Endothelial cell of umbilical vein (primary cell): ENCODE data around the gene SLC12A4. TPM values are rescaled to one million over a fixed set of nuclear protein-coding genes. Genes with fewer than 3 reads are reported as not detected.

ENCODE experiments used
- BruUV-seq: library from RNA; stranded (reverse); fragments of 400-500 nt; replicated peaks from 2 replicates; lab custom pipeline; 2021; lab: Mats Ljungman, UMichigan
- CTCF ChIA-PET: fragments of 300-600, 350-600 bp; sonication (Branson Sonifier 250); formaldehyde crosslinking; loops from one replicate; lab custom pipeline; 2021; ENCODE audit warnings: antibody characterized with exemption, inconsistent platforms; lab: Charles Lee
- POLR2A ChIA-PET: fragments of 300-600, 350-600 bp; sonication (Branson Sonifier 250); formaldehyde crosslinking; loops from one replicate; lab custom pipeline; 2021; ENCODE audit warnings: antibody characterized with exemption, inconsistent platforms; lab: Charles Lee
- DNase-seq: peaks from one replicate; pipeline ENCODE4 v3.0.0-alpha.2; 2011; ENCODE audit warnings: low read depth, low spot score
- FAIRE-seq: peaks from 2 replicates; lab custom pipeline; 2011; peaks lifted over from hg19 to GRCh38; lab: Jason Lieb, UNC
- H2AFZ ChIP-seq: 2 replicates; pipeline ENCODE4 v1.6.0; 2012; ENCODE audit warnings: low read depth, low read length, control low read depth, inconsistent platforms
- H3K27ac ChIP-seq: 2 replicates; pipeline ENCODE4 v1.5.1; 2011; ENCODE audit warnings: low read depth, mild to moderate bottlenecking, control low read depth, low read length, moderate library complexity; ENCODE audit not compliant: insufficient read depth
- H3K27me3 ChIP-seq, 2 experiments: 2 replicates each; pipeline versions ENCODE4 v1.6.0 to v1.6.1; 2011; ENCODE audit warnings: low read length in 2 of 2, mixed read lengths in 1 of 2; ENCODE audit not compliant: control insufficient read depth in 2 of 2, insufficient read depth in 2 of 2
- H3K36me3 ChIP-seq, 2 experiments: 2 replicates in 1 of 2; 3 replicates in 1 of 2; pipeline ENCODE4 v1.5.1; 2011; ENCODE audit warnings: low read length in 2 of 2, mild to moderate bottlenecking in 1 of 2, moderate library complexity in 1 of 2; ENCODE audit not compliant: control insufficient read depth in 2 of 2, insufficient read depth in 2 of 2; ENCODE audit errors: extremely low read depth in 1 of 2
- H3K4me1 ChIP-seq: 3 replicates; pipeline ENCODE4 v1.5.1; 2011; ENCODE audit warnings: mild to moderate bottlenecking, low read length; ENCODE audit not compliant: control insufficient read depth, insufficient read depth; ENCODE audit errors: extremely low read depth
- H3K4me2 ChIP-seq: 2 replicates; pipeline ENCODE4 v1.6.1; 2011; ENCODE audit warnings: low read length, control low read depth, mixed read lengths; ENCODE audit not compliant: insufficient read depth
- H3K4me3 ChIP-seq, 3 experiments: fragments of 200-600 bp in 1 of 3; sonication (generic), shearing (Covaris generic) in 1 of 3; replicated peaks in 1 of 3; 2 replicates each; pipeline ENCODE4 v1.5.1; 2011 to 2016; ENCODE audit warnings: control low read depth in 3 of 3, low read length in 3 of 3, mild to moderate bottlenecking in 2 of 3, inconsistent platforms in 1 of 3, low read depth in 1 of 3, moderate library complexity in 1 of 3; ENCODE audit not compliant: insufficient read depth in 1 of 3
- H3K79me2 ChIP-seq: 2 replicates; pipeline ENCODE4 v1.6.0; 2012; ENCODE audit warnings: low read length, inconsistent platforms; ENCODE audit not compliant: control insufficient read depth, insufficient read depth
- H3K9ac ChIP-seq: replicated peaks from 2 replicates; pipeline ENCODE3; 2011; ENCODE audit warnings: low read length, control low read depth; ENCODE audit not compliant: insufficient read depth; ENCODE audit errors: extremely low read depth
- H3K9me1 ChIP-seq: replicated peaks from 3 replicates; pipeline ENCODE4 v1.6.0; 2011; ENCODE audit warnings: mild to moderate bottlenecking, low read length; ENCODE audit not compliant: control insufficient read depth, insufficient read depth; ENCODE audit errors: extremely low read depth
- H3K9me3 ChIP-seq: replicated peaks from 2 replicates; pipeline ENCODE4 v1.5.1; 2012; ENCODE audit warnings: low read length, inconsistent platforms; ENCODE audit not compliant: control insufficient read depth, insufficient read depth
- H4K20me1 ChIP-seq: replicated peaks from 2 replicates; pipeline ENCODE3; 2011; ENCODE audit warnings: mild to moderate bottlenecking, low read length; ENCODE audit not compliant: control insufficient read depth, insufficient read depth; ENCODE audit errors: extremely low read depth
- CTCF ChIP-seq, 2 donors: IDR thresholded peaks; 1 replicate in 1 of 2; 2 replicates in 1 of 2; pipeline ENCODE4 v1.5.1; 2011; ENCODE audit warnings: low read length in 2 of 2, mild to moderate bottlenecking in 2 of 2, moderate library complexity in 2 of 2, control low read depth in 1 of 2, inconsistent platforms in 1 of 2, low read depth in 1 of 2; ENCODE audit not compliant: insufficient read depth in 1 of 2; ENCODE audit errors: extremely low read depth in 1 of 2
- EZH2 ChIP-seq: IDR thresholded peaks from 2 replicates; pipeline ENCODE4 v1.6.1; 2012; ENCODE audit warnings: borderline replicate concordance, low read depth, mild to moderate bottlenecking, moderate library complexity, low read length, inconsistent platforms; ENCODE audit not compliant: severe bottlenecking
- FOS ChIP-seq: IDR thresholded peaks from 2 replicates; pipeline ENCODE4 v1.6.1; 2011; ENCODE audit warnings: mild to moderate bottlenecking, low read length, moderate library complexity, borderline replicate concordance; ENCODE audit not compliant: insufficient read depth
- GATA2 ChIP-seq: IDR thresholded peaks from 2 replicates; pipeline ENCODE4 v1.7.0; 2011; ENCODE audit warnings: low read depth, mild to moderate bottlenecking, moderate library complexity, mixed read lengths, low read length; ENCODE audit not compliant: insufficient read length, insufficient read depth
- JUN ChIP-seq: IDR thresholded peaks from 2 replicates; pipeline ENCODE4 v1.6.1; 2011; ENCODE audit warnings: borderline replicate concordance, low read depth; ENCODE audit not compliant: insufficient read length, insufficient read depth
- MAX ChIP-seq: IDR thresholded peaks from 2 replicates; pipeline ENCODE4 v1.6.1; 2011; ENCODE audit not compliant: insufficient read depth, insufficient read length
- MYC ChIP-seq: IDR thresholded peaks from one replicate; pipeline ENCODE4 v1.6.1; 2011; ENCODE audit warnings: mild to moderate bottlenecking, low read depth, low read length
- POLR2A ChIP-seq: IDR thresholded peaks from 2 replicates; pipeline ENCODE4 v1.6.1; 2012; ENCODE audit warnings: low read depth, mild to moderate bottlenecking, control low read depth, low read length
- POLR2AphosphoS5 ChIP-seq: IDR thresholded peaks from 2 replicates; pipeline ENCODE4 v1.6.1; 2012; ENCODE audit warnings: low read depth, mild to moderate bottlenecking, control low read depth, low read length, moderate library complexity; ENCODE audit not compliant: insufficient read depth
- dilution Hi-C: fragments of 300-500 bp; cut with MboI; formaldehyde crosslinking; loops from one replicate; pipeline ENCODE4 v1.15.0; 2019; ENCODE audit warnings: low sequenced_read_pairs; ENCODE audit not compliant: extremely low pct_ligation_motif_present
- intact Hi-C: fragments of 100-400 bp; cut with micrococcal nuclease; formaldehyde crosslinking; loops from one replicate; pipeline ENCODE4 v1.10.0; 2022
- polyA plus RNA-seq, 4 experiments: library from polyadenylated mRNA; depleted of rRNA in 3 of 4; stranded (reverse) in 3 of 4; unstranded in 1 of 4; fragments of >200 nt; gene quantifications; 2 replicates each; pipeline versions ENCODE4 v1.2.1 to v1.2.3, GENCODE V29; 2011 to 2012; ENCODE audit warnings: missing spikeins in 1 of 4
- total RNA-seq: library from RNA; stranded (reverse); gene quantifications from 2 replicates; pipeline ENCODE4 v1.2.3, GENCODE V29; 2021

SLC12A4 gene
- total and polyA plus RNA-seq, 2 donors (not counting 3 experiments of a cell fraction or from before 2014, with no cell fraction given): 110 to 114 TPM

- Histone ChIP-seq H3K9me3 (no peaks in the 10 kb centered on the region), H3K4me3 (no peak overlapping the region), H3K27ac (no peak overlapping the region), H3K4me1 (peaks cover 5% of the 10 kb centered on the region), H4K20me1 (no peaks in the 10 kb centered on the region), H3K4me2 (no peak overlapping the region), H3K9ac (no peak overlapping the region), H2AFZ (no peak overlapping the region), H3K79me2 (no peaks in the 10 kb centered on the region), H3K36me3 (peaks cover 3 to 15% of the 10 kb centered on the region in 2 experiments), H3K9me1 (no peaks in the 10 kb centered on the region), H3K27me3 (no peaks in the 10 kb centered on the region)
- BruUV-seq: no TSS peak
- FAIRE-seq: no peak
- CTCF ChIA-PET: no interaction called here
- no peak for DNase-seq
- TF ChIP-seq JUN: no peak
- no peak for TF ChIP-seq FOS
- TF ChIP-seq GATA2: no peak
- no peak for TF ChIP-seq POLR2A
- no peak for TF ChIP-seq CTCF (IDR thresholded peaks at IDR 0.05; ENCODE audit: extremely low read depth in 1 of 2, insufficient read depth in 1 of 2, low read depth in 1 of 2, low read length in 2 of 2)
- TF ChIP-seq MAX: no peak
- no peak for TF ChIP-seq MYC
- TF ChIP-seq EZH2: no peak
- no peak for TF ChIP-seq POLR2AphosphoS5
- POLR2A ChIA-PET: no interaction called here
- intact Hi-C loops: loop anchor here (10.0 kb wide), 1 partner anchor 593 kb away; no protein-coding TSS in a partner anchor
- dilution Hi-C loops: loop anchor here (25.0 kb wide), 1 partner anchor 220 kb away; no protein-coding TSS in a partner anchor
Measured at GRCh38 chr16:67907397-67908180, 60.8 kb downstream of the SLC12A4 start.
